Smooth muscle cell (in vitro differentiated cells): ENCODE measurements around the gene DPP10. TPM values are rescaled to one million over a fixed set of nuclear protein-coding genes. Genes with fewer than 3 reads are reported as not detected.

Experiments used
- DNase-seq: peaks from one replicate; lab custom pipeline; 2025; ENCODE audit not compliant: unreplicated experiment; lab: John Stamatoyannopoulos, UW
- H2AFZ ChIP-seq: fragments of 200-600 bp; sonication (generic); 2 replicates; pipeline ENCODE4 v1.6.0; 2016; ENCODE audit warnings: antibody characterized with exemption, low read depth, mild to moderate bottlenecking
- H3F3A ChIP-seq: fragments of 200-600 bp; sonication (generic); 2 replicates; pipeline ENCODE4 v1.6.0; 2017; ENCODE audit warnings: antibody characterized with exemption, low read depth
- H3K27ac ChIP-seq: fragments of 200-600 bp; sonication (generic); 2 replicates; pipeline ENCODE4 v1.5.1; 2016; ENCODE audit warnings: low read depth, mild to moderate bottlenecking
- H3K27me3 ChIP-seq: fragments of 200-600 bp; sonication (generic); 2 replicates; pipeline ENCODE4 v1.6.1; 2016; ENCODE audit warnings: low read depth, mild to moderate bottlenecking
- H3K36me3 ChIP-seq: fragments of 200-600 bp; sonication (generic); 2 replicates; pipeline ENCODE4 v1.5.1; 2016; ENCODE audit warnings: low read depth
- H3K4me1 ChIP-seq: fragments of 200-600 bp; sonication (generic); 2 replicates; pipeline ENCODE4 v1.5.1; 2016; ENCODE audit warnings: low read depth
- H3K4me2 ChIP-seq: fragments of 200-600 bp; sonication (generic); 2 replicates; pipeline ENCODE4 v1.6.0; 2016; ENCODE audit warnings: mild to moderate bottlenecking
- H3K4me3 ChIP-seq: fragments of 200-600 bp; sonication (generic); 2 replicates; pipeline ENCODE4 v1.5.1; 2016; ENCODE audit warnings: mild to moderate bottlenecking
- H3K79me2 ChIP-seq: fragments of 200-600 bp; sonication (generic); 2 replicates; pipeline ENCODE4 v1.6.0; 2016; ENCODE audit warnings: low read depth, mild to moderate bottlenecking
- H3K9ac ChIP-seq: fragments of 200-600 bp; sonication (generic); 2 replicates; pipeline ENCODE4 v1.6.0; 2016; ENCODE audit warnings: low read depth
- H3K9me3 ChIP-seq: fragments of 200-600 bp; sonication (generic); replicated peaks from 2 replicates; pipeline ENCODE4 v1.5.1; 2016; ENCODE audit warnings: low read depth
- H4K20me1 ChIP-seq: fragments of 200-600 bp; sonication (generic); 2 replicates; pipeline ENCODE4 v1.6.0; 2016; ENCODE audit warnings: low read depth
- CTCF ChIP-seq: fragments of 200-600 bp; sonication (generic); IDR thresholded peaks from 2 replicates; pipeline ENCODE4 v1.5.1; 2017; ENCODE audit warnings: borderline replicate concordance, mild to moderate bottlenecking, antibody characterized with exemption; ENCODE audit not compliant: insufficient read depth, poor library complexity, severe bottlenecking
- WGBS: methylation state at CpG from one replicate; pipeline ENCODE4 v1.1.7; 2016; ENCODE audit warnings: low lambda C conversion rate; 5-methylcytosine and 5-hydroxymethylcytosine counted together
- polyA plus RNA-seq: library from polyadenylated mRNA; unstranded; fragments of >200 nt; fragmentation: Nextera tagmentation; extraction: Ambion mirVana; gene quantifications from 2 replicates; pipeline ENCODE4 v1.2.1, GENCODE V29; 2016
- total RNA-seq: library from RNA; depleted of rRNA; stranded (reverse); fragments of >200 nt; gene quantifications from 2 replicates; pipeline ENCODE4 v1.2.3, GENCODE V29; 2014

DPP10 gene
- total and polyA plus RNA-seq, 2 experiments from 2014 or later = 3.6 TPM; not detected in 1

- TF ChIP-seq CTCF = no peak
- no peak overlapping the region for H3K4me2 ChIP-seq
- H3K4me1 ChIP-seq = peaks cover under 1% of the 10 kb centered on the region
- no peaks in the 10 kb centered on the region for H3K36me3 ChIP-seq
- H3K9ac ChIP-seq = no peak overlapping the region
- H3K79me2 ChIP-seq = no peaks in the 10 kb centered on the region
- peaks cover under 1% of the 10 kb centered on the region for H3F3A ChIP-seq
- 80% methylated on average over 3 of the region's 3 CpGs for WGBS
- no peak for DNase-seq
- no peak overlapping the region for H3K4me3 ChIP-seq
- H4K20me1 ChIP-seq = no peaks in the 10 kb centered on the region
- H3K27ac ChIP-seq = no peak overlapping the region
- H2AFZ ChIP-seq = no peak overlapping the region
- peaks cover 13% of the 10 kb centered on the region for H3K27me3 ChIP-seq
- no peaks in the 10 kb centered on the region for H3K9me3 ChIP-seq
Measured at GRCh38 chr2:115168457-115168856, 726.0 kb downstream of the DPP10 start.

- Histone ChIP-seq H3F3A (no peaks in the 10 kb centered on the region), H3K4me3 (no peak overlapping the region), H3K27ac (no peak overlapping the region), H3K4me1 (no peaks in the 10 kb centered on the region), H4K20me1 (no peaks in the 10 kb centered on the region), H2AFZ (no peak overlapping the region), H3K27me3 (no peaks in the 10 kb centered on the region), H3K4me2 (no peak overlapping the region), H3K36me3 (no peaks in the 10 kb centered on the region), H3K79me2 (no peaks in the 10 kb centered on the region), H3K9ac (no peak overlapping the region), H3K9me3 (no peaks in the 10 kb centered on the region)
- no peak for DNase-seq
- WGBS = 98% methylated on average over 1 of the region's 1 CpG
- no peak for TF ChIP-seq CTCF
Measured at GRCh38 chr2:115169814-115170213, 727.4 kb downstream of the DPP10 start.

GRCh38 chr2:115171751-115172150, 729.3 kb downstream of the DPP10 start:
- Histone ChIP-seq H2AFZ (no peak overlapping the region), H3K4me1 (no peaks in the 10 kb centered on the region), H3K27ac (no peak overlapping the region), H3K9ac (no peak overlapping the region), H3K4me3 (no peak overlapping the region), H3K9me3 (no peaks in the 10 kb centered on the region), H3K4me2 (no peak overlapping the region), H3K36me3 (no peaks in the 10 kb centered on the region), H3F3A (no peaks in the 10 kb centered on the region), H4K20me1 (no peaks in the 10 kb centered on the region), H3K79me2 (no peaks in the 10 kb centered on the region), H3K27me3 (no peaks in the 10 kb centered on the region)
- DNase-seq = no peak
- TF ChIP-seq CTCF = no peak
- 93% methylated on average over 2 of the region's 2 CpGs for WGBS

- no peak for DNase-seq
- Histone ChIP-seq H3K4me1 (no peaks in the 10 kb centered on the region), H2AFZ (no peak overlapping the region), H3F3A (no peaks in the 10 kb centered on the region), H3K27me3 (no peaks in the 10 kb centered on the region), H3K79me2 (no peaks in the 10 kb centered on the region), H3K27ac (no peak overlapping the region), H3K4me3 (no peak overlapping the region), H3K9me3 (no peaks in the 10 kb centered on the region), H4K20me1 (no peaks in the 10 kb centered on the region), H3K4me2 (no peak overlapping the region), H3K9ac (no peak overlapping the region), H3K36me3 (no peaks in the 10 kb centered on the region)
- TF ChIP-seq CTCF = no peak
- 92% methylated on average over 3 of the region's 3 CpGs for WGBS
Measured at GRCh38 chr2:115174651-115175050, 732.2 kb downstream of the DPP10 start.
